HCT116 (cell line): Measurements from ENCODE around the gene SYT4.

ENCODE experiments used
- EZH2 ChIP-seq: fragments of 200-600 bp; sonication (generic); IDR thresholded peaks from 2 replicates; pipeline ENCODE4 v1.6.1; 2017; ENCODE audit warnings: antibody characterized with exemption, mixed run types
- EZH2phosphoT487 ChIP-seq: fragments of 200-600 bp; IDR thresholded peaks from 2 replicates; pipeline ENCODE4 v1.6.1; 2018; ENCODE audit warnings: antibody characterized with exemption, borderline replicate concordance
- MAX ChIP-seq: IDR thresholded peaks from 2 replicates; pipeline ENCODE4 v1.6.1; 2012
- POLR2A ChIP-seq: IDR thresholded peaks from 2 replicates; pipeline ENCODE4 v1.7.0; 2011; ENCODE audit warnings: borderline replicate concordance; ENCODE audit not compliant: insufficient read depth, insufficient read length; ENCODE audit errors: extremely low read depth
- RAD21 ChIP-seq: IDR thresholded peaks from 2 replicates; pipeline ENCODE4 v1.6.1; 2012; ENCODE audit warnings: low read depth, mild to moderate bottlenecking
- TCF7L2 ChIP-seq: IDR thresholded peaks from 2 replicates; pipeline ENCODE4 v1.7.0; 2011; ENCODE audit warnings: borderline replicate concordance, inconsistent platforms; ENCODE audit not compliant: insufficient read depth, insufficient read length; ENCODE audit errors: extremely low read depth
- ZFX ChIP-seq: fragments of 450-650 bp; IDR thresholded peaks from 2 replicates; pipeline ENCODE4 v1.6.1; 2017
- TF ChIP-seq, protein P1 (sequence below), 3 experiments: fragments of 200-600 bp in 1 of 3; sonication (generic) in 1 of 3; IDR thresholded peaks in 2 of 3; conservative IDR thresholded peaks in 1 of 3; 2 replicates each; pipeline ENCODE4 v1.5.1; 2012 to 2017; ENCODE audit warnings: low read depth in 2 of 3, low read length in 2 of 3, antibody characterized with exemption in 1 of 3, borderline replicate concordance in 1 of 3, control low read depth in 1 of 3, mild to moderate bottlenecking in 1 of 3, mixed read lengths in 1 of 3, mixed run types in 1 of 3, moderate library complexity in 1 of 3; ENCODE audit not compliant: insufficient read depth in 1 of 3

- TF ChIP-seq EZH2phosphoT487 (no peak), ZFX (no peak), RAD21 (no peak), MAX (no peak), TCF7L2 (no peak), EZH2 (no peak), POLR2A (no peak)
- TF ChIP-seq, protein P1, sequence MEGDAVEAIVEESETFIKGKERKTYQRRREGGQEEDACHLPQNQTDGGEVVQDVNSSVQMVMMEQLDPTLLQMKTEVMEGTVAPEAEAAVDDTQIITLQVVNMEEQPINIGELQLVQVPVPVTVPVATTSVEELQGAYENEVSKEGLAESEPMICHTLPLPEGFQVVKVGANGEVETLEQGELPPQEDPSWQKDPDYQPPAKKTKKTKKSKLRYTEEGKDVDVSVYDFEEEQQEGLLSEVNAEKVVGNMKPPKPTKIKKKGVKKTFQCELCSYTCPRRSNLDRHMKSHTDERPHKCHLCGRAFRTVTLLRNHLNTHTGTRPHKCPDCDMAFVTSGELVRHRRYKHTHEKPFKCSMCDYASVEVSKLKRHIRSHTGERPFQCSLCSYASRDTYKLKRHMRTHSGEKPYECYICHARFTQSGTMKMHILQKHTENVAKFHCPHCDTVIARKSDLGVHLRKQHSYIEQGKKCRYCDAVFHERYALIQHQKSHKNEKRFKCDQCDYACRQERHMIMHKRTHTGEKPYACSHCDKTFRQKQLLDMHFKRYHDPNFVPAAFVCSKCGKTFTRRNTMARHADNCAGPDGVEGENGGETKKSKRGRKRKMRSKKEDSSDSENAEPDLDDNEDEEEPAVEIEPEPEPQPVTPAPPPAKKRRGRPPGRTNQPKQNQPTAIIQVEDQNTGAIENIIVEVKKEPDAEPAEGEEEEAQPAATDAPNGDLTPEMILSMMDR (IDR thresholded peaks at IDR 0.05 in 2 of 3, conservative IDR thresholded peaks at IDR 0.05 in 1 of 3; ENCODE audit: borderline replicate concordance in 1 of 3, insufficient read depth in 1 of 3, low read depth in 2 of 3, low read length in 2 of 3) = no peak
These were observed 6.0 kb upstream of the SYT4 start for GRCh38 chr18:43283299-43283698.
